ENCODE data around the gene UQCRC1.
"Not testable (repeated sequence)": the region's sequence is repeated elsewhere in the genome, so short reads cannot be mapped to it uniquely, and the experiment has no call there.

The UQCRC1 gene

GRCh38 chr3:48553361-48553760 is 56.1 kb downstream of the UQCRC1 start:
- no peak for DNase-seq

- DNase-seq: peak; percentile 53
Observed at GRCh38 chr3:48552111-48552951, 57.1 kb downstream of the UQCRC1 start.

DNA sequence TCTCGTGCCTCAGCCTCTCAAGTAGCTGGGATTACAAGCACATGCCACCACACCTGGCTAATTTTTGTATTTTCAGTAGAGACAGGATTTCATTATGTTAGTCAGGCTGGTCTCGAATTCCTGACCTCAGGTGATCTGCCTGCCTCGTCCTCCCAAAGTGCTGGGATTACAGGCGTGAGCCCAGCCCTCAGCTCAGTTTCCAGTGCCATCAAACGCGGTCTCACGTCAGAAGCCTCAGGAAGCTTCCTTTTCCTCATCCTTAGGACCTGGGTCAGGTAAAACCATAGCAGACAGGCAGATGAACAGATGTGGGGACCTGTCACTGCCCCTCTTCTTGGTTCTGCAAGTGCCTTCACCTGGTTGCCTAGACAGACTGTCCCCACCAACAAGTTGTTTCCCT is 57.8 kb downstream of the UQCRC1 start:
- not testable (repeated sequence) for DNase-seq

Measured in NCI-H510A (cell line).